Kidney glomerular epithelial cell (primary cell): ENCODE measurements around the gene KCNK1.

Source experiments
- DNase-seq: peaks from one replicate; lab custom pipeline; 2025; lab: John Stamatoyannopoulos, UW

The KCNK1 gene

GRCh38 chr1:233704898-233705723 is 91.2 kb downstream of the KCNK1 start:
- no peak for DNase-seq

GRCh38 chr1:233707153-233707879 is 93.4 kb downstream of the KCNK1 start:
- peak; percentile 12 for DNase-seq

DNA sequence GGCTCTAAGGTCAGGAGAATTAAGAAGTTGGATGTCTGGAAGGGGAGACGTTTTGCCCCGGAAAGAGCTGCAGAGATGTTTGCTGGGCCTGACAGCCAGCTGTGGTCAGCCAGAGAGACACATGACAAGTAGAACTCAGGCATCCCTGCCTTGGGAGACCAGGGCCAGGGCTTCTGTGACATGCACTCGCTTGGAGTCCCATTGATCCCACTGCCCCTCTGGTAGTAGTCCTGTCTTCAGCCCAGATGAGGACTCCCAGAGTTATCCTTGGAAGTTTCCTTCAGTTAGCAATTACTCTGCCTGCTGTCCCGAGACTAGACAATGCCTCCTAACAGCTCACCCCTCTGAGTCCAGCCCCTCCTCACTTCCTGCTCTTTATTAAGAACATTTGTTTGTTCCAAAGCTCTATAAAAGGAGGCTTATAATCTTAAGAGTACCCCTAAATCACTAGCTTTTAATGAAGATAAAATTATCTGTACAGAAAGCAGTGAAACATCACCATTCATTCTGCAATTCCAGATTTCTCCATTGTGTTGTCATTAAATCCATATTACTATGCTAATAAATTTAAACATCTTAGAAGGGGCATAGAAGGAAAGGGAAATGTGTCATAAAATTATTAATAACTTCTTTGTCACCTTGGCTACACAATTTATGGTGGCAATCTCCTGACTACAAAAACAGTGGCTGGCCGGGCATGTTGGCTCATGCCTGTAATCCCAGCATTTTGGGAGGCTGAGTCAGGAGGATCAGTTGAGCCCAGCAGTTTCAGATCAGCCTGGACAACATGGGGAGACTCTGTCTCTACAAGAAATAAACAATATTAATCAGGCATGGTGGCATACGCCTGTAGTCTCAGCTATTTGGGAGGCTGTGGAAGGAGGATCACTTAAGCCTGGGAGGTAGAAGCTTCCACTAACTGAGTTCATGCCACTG is 94.2 kb downstream of the KCNK1 start:
- no peak for DNase-seq

DNA sequence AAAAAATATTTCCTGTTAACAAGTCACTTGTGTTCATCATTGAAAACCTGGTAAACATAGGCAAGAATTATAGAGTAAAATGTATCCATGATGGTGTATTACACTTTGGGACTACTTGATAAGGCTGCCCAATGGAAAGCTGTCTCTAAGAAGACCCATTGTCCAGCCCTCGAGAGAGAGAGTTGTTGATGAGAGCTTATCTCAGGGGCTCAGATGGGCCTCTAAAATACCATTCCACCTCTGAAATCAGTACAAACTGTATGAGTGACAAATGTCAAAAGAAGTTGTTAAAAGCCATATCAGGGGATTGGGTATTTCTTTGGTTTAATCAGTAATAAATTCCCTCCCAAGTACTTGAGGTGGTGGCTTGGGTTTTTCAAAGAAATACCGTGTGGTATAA is 96.1 kb downstream of the KCNK1 start:
- DNase-seq: no peak

- DNase-seq: no peak
Measured at GRCh38 chr1:233710507-233710906, 96.6 kb downstream of the KCNK1 start.

- DNase-seq: no peak
Measured at GRCh38 chr1:233714631-233715217, 100.8 kb downstream of the KCNK1 start.

- DNase-seq: no peak
Measured at GRCh38 chr1:233718057-233718456, 104.2 kb downstream of the KCNK1 start.

GRCh38 chr1:233719655-233720341 is 105.9 kb downstream of the KCNK1 start:
- no peak for DNase-seq

DNA sequence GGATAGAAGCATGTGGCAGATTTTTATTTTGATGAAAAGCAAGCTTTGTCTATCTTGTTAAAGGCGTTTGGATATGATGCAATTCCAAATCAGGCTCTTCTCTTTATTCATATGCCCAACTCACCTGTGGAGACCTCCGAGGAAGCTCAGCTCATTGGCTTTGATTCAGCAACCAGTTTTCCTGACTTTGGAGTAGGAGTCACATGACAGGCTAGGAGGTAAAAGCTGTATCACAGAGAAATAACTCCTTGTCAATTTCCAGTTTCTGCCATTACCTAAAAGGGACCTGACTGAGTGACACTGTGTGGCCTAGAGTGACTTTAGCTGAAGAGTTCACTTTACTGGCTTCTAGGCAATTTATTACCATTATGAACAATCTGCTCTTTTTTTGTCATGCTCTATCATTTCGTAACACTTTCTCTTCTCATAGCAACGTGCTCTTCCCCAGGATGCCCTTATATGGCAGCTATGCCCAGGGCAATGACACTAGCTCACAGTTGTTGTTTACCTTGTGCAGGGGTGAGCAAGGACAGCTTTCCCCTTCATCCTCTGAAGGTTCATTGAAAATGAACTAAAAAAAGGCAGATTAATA is 107.2 kb downstream of the KCNK1 start:
- DNase-seq: no peak
